Mucosa of gallbladder (tissue), 1 donor: Measurements from ENCODE around the gene GCK. TPM values are rescaled to one million over a fixed set of nuclear protein-coding genes. Genes with fewer than 3 reads are reported as not detected.
"Not testable (repeated sequence)": the region's sequence is repeated elsewhere in the genome, so short reads cannot be mapped to it uniquely, and the experiment has no call there.

ENCODE experiments used
- DNase-seq: peaks from one replicate; pipeline ENCODE4 v3.0.0-alpha.2; 2020; ENCODE audit warnings: low spot score
- total RNA-seq: library from RNA; stranded (reverse); gene quantifications from one replicate; pipeline ENCODE4 v1.2.1, GENCODE V29; 2021
- donor health status: DM: no; HTN: no; CAD: no.

Gene GCK
- total RNA-seq, 1 donor from 2014 or later = 0.95 TPM

GRCh38 chr7:44142028-44142427 is 47.2 kb downstream of the GCK start:
- DNase-seq = no peak

- DNase-seq = no peak
Measured at GRCh38 chr7:44141221-44141850, 47.9 kb downstream of the GCK start, which contains the start of gene MYL7. Gene MYL7 (minus strand): TSS chr7:44141332. CDS start chr7:44141305, 27 bp downstream.

- DNase-seq = no peak
Measured at GRCh38 chr7:44140341-44140740, 48.9 kb downstream of the GCK start.

- DNase-seq = no peak
Measured at GRCh38 chr7:44139311-44140010, 49.8 kb downstream of the GCK start.

- DNase-seq = no peak
Measured at GRCh38 chr7:44138698-44139097, 50.5 kb downstream of the GCK start.

GRCh38 chr7:44136731-44137130 is 52.5 kb downstream of the GCK start:
- no peak for DNase-seq

- no peak for DNase-seq
Measured at GRCh38 chr7:44134943-44135628, 54.2 kb downstream of the GCK start.

GRCh38 chr7:44133295-44133694 is 55.9 kb downstream of the GCK start:
- no peak for DNase-seq

- no peak for DNase-seq
Measured at GRCh38 chr7:44132039-44132438, 57.2 kb downstream of the GCK start.

- DNase-seq = no peak
Measured at GRCh38 chr7:44131173-44132029, 57.8 kb downstream of the GCK start.

- DNase-seq = no peak
Measured at GRCh38 chr7:44128721-44129582, 60.3 kb downstream of the GCK start.

GRCh38 chr7:44127161-44127560 is 62.1 kb downstream of the GCK start:
- no peak for DNase-seq

GRCh38 chr7:44126574-44126973 is 62.7 kb downstream of the GCK start:
- DNase-seq = not testable (repeated sequence)

GRCh38 chr7:44124822-44125202 is 64.4 kb downstream of the GCK start:
- DNase-seq = no peak

- DNase-seq = peak; percentile 97
Measured at GRCh38 chr7:44123190-44124003, 65.8 kb downstream of the GCK start, which contains the start of gene POLD2. Gene POLD2 (minus strand): TSS chr7:44123548. CDS start chr7:44122053, 1,495 bp downstream.

- DNase-seq = no peak
Measured at GRCh38 chr7:44122529-44122928, 66.7 kb downstream of the GCK start.

GRCh38 chr7:44121761-44122420 is 67.3 kb downstream of the GCK start:
- no peak for DNase-seq

GRCh38 chr7:44120395-44120794 is 68.8 kb downstream of the GCK start:
- no peak for DNase-seq

GRCh38 chr7:44119829-44120380 is 69.3 kb downstream of the GCK start:
- no peak for DNase-seq
